ENCODE data around the gene SLC25A13.
"Not testable (repeated sequence)": the region's sequence is repeated elsewhere in the genome, so short reads cannot be mapped to it uniquely, and the experiment has no call there.

The SLC25A13 gene, protein sequence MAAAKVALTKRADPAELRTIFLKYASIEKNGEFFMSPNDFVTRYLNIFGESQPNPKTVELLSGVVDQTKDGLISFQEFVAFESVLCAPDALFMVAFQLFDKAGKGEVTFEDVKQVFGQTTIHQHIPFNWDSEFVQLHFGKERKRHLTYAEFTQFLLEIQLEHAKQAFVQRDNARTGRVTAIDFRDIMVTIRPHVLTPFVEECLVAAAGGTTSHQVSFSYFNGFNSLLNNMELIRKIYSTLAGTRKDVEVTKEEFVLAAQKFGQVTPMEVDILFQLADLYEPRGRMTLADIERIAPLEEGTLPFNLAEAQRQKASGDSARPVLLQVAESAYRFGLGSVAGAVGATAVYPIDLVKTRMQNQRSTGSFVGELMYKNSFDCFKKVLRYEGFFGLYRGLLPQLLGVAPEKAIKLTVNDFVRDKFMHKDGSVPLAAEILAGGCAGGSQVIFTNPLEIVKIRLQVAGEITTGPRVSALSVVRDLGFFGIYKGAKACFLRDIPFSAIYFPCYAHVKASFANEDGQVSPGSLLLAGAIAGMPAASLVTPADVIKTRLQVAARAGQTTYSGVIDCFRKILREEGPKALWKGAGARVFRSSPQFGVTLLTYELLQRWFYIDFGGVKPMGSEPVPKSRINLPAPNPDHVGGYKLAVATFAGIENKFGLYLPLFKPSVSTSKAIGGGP

DNA sequence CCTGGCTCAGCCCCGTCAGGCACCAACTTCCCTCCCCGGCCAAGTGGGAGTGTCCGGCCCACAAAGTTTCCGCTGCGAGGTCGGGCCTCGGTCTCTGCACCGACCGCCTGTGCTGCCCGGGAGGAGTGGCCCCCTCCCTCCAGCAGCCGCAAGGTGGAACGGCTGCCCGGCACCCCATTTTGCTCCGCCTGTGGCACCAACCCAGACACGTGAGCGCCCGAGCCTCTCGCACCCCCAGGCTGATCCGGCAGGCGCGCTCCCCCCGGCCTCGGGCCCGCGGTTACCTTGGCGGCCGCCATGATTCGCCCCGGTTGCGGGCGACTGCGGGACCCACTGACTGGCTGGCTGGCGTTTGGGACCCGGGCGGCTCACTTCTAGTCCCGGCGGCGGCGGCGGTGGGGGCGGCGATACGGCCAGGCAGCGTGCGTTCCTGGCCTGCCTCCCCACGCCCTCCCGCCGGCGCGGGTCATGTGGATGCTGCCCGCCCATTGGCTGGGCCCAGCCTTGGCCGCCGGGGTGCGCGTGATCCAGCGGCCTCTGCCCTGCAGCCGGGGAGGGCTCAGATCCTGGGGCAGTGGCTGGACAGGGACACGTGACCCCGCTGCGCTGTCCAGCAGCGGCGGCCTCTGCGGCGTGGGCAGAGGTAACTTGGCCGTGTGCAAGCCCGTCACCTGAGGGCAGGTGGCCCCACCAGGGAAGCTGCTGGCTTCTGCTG, at the start of gene SLC25A13:
Gene SLC25A13 (minus strand): TSS at position 441 of the 715 bp plus-strand sequence. CDS start 142 bp downstream, at position 299.
- TF ChIP-seq, protein P1, sequence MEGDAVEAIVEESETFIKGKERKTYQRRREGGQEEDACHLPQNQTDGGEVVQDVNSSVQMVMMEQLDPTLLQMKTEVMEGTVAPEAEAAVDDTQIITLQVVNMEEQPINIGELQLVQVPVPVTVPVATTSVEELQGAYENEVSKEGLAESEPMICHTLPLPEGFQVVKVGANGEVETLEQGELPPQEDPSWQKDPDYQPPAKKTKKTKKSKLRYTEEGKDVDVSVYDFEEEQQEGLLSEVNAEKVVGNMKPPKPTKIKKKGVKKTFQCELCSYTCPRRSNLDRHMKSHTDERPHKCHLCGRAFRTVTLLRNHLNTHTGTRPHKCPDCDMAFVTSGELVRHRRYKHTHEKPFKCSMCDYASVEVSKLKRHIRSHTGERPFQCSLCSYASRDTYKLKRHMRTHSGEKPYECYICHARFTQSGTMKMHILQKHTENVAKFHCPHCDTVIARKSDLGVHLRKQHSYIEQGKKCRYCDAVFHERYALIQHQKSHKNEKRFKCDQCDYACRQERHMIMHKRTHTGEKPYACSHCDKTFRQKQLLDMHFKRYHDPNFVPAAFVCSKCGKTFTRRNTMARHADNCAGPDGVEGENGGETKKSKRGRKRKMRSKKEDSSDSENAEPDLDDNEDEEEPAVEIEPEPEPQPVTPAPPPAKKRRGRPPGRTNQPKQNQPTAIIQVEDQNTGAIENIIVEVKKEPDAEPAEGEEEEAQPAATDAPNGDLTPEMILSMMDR (IDR thresholded peaks at IDR 0.05; ENCODE audit: low read depth, low read length) = no peak
- DNase-seq (ENCODE audit: low read depth, low spot score) = peak; percentile 80
- peak within 1 kb of the TSS; percentile 76 for H3K4me3 ChIP-seq (ENCODE audit: low read depth, low read length)
- in situ Hi-C loops (cut with HindIII; ENCODE audit: low sequenced_read_pairs) = no loop called here

DNA sequence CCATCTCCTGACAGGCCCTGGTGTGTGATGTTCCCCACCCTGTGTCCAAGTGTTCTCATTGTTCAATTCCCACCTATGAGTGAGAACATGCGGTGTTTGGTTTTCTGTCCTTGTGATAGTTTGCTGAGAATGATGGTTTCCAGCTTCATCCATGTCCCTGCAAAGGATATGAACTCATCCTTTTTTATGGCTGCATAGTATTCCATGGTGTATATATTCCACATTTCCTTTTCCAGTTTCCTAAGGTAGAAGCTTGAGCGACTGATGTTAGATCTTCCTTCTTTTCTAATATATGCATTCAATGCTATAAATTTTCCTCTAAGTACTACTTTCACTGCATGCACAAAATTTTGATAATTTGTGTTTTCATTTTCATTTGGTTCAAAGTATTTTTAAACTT, 44.0 kb upstream of the SLC25A13 start:
- H3K4me3 ChIP-seq (ENCODE audit: low read depth, low read length); in situ Hi-C loops (cut with HindIII; ENCODE audit: low sequenced_read_pairs): not testable (repeated sequence)

DNA sequence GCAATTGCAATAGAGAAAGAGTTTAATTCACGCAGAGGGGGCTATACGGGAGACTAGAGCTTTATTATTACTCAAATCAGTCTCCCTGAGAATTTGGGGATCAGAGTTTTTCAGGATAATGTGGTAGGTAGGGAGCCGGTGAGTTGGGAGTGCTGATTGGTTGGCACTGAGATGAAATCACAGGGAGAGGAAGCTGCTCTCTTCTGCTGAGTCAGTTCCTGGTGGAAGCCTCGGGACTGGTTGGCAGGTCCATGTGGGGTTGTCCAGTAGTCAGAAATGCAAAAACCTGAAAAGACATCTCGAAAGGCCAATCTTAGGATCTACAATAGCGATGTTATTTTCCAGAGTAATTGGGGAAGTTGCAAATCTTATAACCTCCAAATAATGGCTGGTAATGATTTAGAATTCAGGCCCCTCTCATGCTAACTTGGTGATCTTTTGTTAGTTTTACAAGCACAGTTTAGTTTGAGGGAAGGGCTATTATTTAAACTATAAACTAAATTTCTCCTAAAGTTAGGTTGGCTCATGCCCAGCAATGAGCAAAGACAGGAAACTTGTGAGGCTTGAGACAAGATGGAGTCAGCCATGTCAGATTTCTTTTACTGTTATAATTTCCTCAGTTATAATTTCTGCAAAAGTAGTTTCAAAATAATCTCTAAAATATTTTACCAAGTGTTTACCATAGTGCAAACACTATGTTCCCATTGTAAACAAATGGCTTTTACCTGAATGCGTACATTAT, 39.4 kb upstream of the SLC25A13 start:
- no peak for DNase-seq (ENCODE audit: low read depth, low spot score)
- in situ Hi-C loops (cut with HindIII; ENCODE audit: low sequenced_read_pairs) = no loop called here
- no peak overlapping the region for H3K4me3 ChIP-seq (ENCODE audit: low read depth, low read length)
- TF ChIP-seq, protein P1 (IDR thresholded peaks at IDR 0.05; ENCODE audit: low read depth, low read length) = no peak

More for the DNA sequence above, 44.0 kb upstream of the SLC25A13 start:
- DNase-seq (ENCODE audit: low read depth, low spot score) = not testable (repeated sequence)

DNA sequence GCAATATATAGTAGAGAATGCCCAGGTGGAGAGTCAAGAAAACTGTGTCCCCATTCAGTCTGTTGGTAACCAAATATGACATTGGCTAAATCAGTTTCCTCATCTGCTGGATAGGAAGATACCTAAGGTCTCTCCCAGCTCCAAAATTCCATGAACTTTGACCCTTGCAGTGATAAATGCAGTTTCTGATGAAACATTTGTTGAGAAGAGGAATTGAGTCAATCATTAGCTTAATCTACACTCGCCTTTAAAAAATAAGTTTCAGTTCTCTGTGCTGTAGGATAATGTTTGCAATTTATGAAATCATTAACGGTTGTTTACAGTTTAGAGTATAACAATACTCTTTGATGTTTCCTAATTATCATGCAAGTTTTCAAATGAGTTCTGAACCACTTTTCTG, 38.0 kb upstream of the SLC25A13 start:
- DNase-seq (ENCODE audit: low read depth, low spot score) = no peak
- H3K4me3 ChIP-seq (ENCODE audit: low read depth, low read length) = no peak overlapping the region
- TF ChIP-seq, protein P1 (IDR thresholded peaks at IDR 0.05; ENCODE audit: low read depth, low read length) = no peak
- in situ Hi-C loops (cut with HindIII; ENCODE audit: low sequenced_read_pairs) = no loop called here

DNA sequence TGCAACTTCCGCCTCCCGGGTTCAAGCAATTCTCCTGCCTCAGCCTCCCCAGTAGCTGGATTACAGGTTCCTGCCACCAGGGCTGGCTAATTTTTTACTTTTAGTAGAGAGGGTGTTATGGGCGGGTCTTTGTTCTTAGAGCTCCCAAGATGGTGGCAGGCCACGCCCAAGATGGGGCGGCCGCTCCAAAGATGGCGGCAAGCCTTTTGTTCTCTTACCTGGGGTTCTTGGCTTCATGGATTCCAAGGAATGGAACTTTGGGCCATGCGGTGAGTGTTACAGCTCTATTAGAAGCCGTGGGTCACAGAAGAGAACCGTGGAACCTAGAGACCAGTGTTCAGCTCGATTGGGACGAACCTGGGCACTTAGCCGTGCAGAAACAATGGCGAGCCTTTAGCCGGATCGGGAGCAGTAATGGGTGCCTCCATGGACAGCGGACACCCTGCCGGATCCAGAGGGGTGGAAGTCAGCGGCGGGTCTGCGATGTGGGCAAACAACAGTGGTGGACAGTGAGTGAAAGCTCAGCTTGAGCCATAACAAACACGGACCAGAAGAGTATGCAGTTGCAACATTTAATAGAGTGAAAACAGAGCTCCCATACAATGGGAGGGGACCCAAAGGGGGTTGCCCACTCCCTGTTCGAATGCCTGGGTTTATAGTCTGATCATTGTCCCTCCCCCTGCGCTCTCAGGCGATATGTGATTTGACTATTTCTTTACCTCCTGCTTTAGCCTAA, 36.5 kb upstream of the SLC25A13 start:
- in situ Hi-C loops (cut with HindIII; ENCODE audit: low sequenced_read_pairs); H3K4me3 ChIP-seq (ENCODE audit: low read depth, low read length); DNase-seq (ENCODE audit: low read depth, low spot score): not testable (repeated sequence)

DNA sequence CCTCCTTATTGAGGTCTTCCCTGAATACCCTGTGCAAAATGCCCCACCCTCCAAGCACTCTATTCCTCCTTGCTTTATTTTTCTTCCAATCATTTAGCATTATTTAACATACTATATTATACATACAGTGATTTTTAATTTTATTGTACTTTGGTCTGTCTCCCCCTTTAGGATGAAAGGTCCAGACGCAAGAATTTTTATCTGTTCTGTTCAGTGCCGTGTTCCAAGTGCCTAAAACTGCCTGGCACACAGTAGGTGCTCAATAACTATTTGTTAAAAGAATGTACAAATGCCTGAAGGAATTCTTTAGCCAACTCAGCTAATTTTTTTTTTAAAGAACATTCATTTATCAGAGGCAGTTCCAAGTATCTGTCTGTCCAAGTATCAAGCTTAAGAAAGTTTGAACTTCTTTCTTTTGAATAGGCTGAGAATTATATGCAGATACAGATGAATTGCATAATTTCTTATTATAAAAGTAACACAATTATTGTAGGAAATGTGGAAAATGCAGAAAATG, 34.1 kb upstream of the SLC25A13 start:
- H3K4me3 ChIP-seq (ENCODE audit: low read depth, low read length) = no peak overlapping the region
- TF ChIP-seq, protein P1 (IDR thresholded peaks at IDR 0.05; ENCODE audit: low read depth, low read length) = peak; percentile 3
- in situ Hi-C loops (cut with HindIII; ENCODE audit: low sequenced_read_pairs) = no loop called here
- no peak for DNase-seq (ENCODE audit: low read depth, low spot score)
